SH-SY5Y (cell line): ENCODE data around the gene TNS3.

Source experiments
- GATA2 ChIP-seq: IDR thresholded peaks from 2 replicates; pipeline ENCODE4 v1.6.1; 2011; ENCODE audit warnings: mild to moderate bottlenecking, low read depth, low read length
- GATA3 ChIP-seq: IDR thresholded peaks from 2 replicates; pipeline ENCODE4 v1.6.1; 2011; ENCODE audit warnings: low read depth, mild to moderate bottlenecking, low read length, moderate library complexity

GRCh38 chr7:47405286-47405904 lies 176.5 kb downstream of the TNS3 start:
- TF ChIP-seq GATA2, result no peak
- TF ChIP-seq GATA3, result no peak
